ENCODE data around the gene RAB3IL1.

DNA sequence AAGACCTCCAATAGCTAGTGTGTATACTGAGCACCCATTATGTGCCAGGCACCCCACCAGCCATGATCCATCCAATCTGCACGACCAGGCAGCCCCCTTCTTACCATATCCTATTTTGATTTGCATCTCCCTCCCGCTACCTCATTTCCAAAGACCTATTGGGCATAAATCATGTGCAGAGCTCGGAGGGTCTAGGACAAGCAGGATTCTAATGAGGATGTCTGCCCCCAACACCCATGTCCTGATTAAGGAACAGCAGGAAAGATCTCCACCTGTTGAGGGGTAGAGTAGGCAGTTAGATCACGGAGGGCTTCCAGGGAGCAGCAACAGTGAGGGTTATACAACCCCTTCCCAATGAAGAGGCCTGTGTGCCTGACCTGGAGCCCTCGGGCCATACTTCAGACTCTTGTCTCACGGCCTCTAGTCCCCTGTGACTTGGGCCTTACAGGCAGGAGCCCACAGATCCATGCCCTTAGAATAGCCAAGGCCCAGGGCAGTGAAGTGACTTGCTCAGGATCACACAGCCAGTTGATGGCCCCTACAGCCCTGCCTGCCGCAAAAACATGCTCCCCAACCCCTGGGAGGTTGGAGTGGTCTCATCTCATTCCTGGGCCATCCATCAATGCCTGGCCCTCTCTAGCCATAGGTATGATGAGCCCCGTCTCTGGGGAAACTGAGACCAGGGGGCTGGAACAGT, 3.5 kb downstream of the RAB3IL1 start:
- TF ChIP-seq GATA3 (IDR thresholded peaks at IDR 0.05; ENCODE audit: low read depth, low read length): no peak
- TF ChIP-seq GATA2 (IDR thresholded peaks at IDR 0.05; ENCODE audit: low read depth, low read length): no peak
